ENCODE measurements around the gene KCNQ1. TPM values are rescaled to one million over a fixed set of nuclear protein-coding genes. Genes with fewer than 3 reads are reported as not detected.

The KCNQ1 gene
- total RNA-seq, 1 donor from 2014 or later, result 52.9 TPM

DNA sequence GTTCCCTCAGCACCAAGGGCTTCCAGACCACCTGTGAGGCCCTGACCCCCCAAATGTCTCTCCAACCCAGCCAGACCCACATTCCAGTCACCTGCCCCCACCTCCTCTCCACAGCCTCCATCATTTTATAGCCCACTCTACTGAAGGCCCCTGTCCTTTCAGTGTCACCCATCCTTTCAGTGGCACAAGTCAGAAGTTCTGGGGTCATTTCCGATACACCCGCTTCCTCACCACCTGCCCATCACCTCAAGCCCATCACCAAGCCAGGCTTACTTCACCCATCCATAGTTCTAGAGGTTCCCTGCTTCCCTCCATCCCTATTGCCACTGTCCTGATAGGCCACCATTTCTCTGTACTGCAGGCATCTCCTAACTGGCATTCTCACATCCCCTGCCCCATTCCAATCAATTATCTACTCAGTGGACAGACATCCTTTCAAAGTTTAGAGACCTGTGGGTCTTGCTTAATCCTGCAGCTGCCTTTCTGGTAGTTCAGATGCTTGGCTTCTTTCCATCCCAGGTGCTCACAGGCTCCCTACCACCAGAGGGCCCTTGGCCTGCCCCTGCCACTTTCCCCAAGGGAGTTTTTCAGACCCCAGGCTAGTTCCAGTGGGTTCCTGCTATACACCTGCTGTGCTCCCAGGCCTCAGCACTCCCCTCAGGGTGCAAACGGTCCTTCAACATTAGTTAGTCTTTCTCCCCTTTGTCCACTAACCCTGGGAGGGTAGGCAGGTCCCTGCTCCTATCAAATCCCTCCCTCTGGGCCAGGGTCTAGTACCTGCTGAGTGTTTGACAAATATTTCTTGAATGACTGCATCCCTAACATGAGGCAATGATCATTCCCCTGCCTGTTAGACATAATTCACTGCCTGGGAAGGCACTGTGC lies 247.4 kb downstream of the KCNQ1 start:
- Histone ChIP-seq H3K4me3 (no peak overlapping the region), H3K9me3 (no peaks in the 10 kb centered on the region), H3K36me3 (no peaks in the 10 kb centered on the region), H3K4me1 (peaks cover 34% of the 10 kb centered on the region), H3K27me3 (no peaks in the 10 kb centered on the region), H3K27ac (peak overlapping the region; percentile 30)
- peak; percentile 84 for ATAC-seq
- DNase-seq, result peak; percentile 63
- peak; percentile 30 for TF ChIP-seq CTCF (IDR thresholded peaks at IDR 0.05)
- intact Hi-C loops (cut with DNase I), result no loop called here

DNA sequence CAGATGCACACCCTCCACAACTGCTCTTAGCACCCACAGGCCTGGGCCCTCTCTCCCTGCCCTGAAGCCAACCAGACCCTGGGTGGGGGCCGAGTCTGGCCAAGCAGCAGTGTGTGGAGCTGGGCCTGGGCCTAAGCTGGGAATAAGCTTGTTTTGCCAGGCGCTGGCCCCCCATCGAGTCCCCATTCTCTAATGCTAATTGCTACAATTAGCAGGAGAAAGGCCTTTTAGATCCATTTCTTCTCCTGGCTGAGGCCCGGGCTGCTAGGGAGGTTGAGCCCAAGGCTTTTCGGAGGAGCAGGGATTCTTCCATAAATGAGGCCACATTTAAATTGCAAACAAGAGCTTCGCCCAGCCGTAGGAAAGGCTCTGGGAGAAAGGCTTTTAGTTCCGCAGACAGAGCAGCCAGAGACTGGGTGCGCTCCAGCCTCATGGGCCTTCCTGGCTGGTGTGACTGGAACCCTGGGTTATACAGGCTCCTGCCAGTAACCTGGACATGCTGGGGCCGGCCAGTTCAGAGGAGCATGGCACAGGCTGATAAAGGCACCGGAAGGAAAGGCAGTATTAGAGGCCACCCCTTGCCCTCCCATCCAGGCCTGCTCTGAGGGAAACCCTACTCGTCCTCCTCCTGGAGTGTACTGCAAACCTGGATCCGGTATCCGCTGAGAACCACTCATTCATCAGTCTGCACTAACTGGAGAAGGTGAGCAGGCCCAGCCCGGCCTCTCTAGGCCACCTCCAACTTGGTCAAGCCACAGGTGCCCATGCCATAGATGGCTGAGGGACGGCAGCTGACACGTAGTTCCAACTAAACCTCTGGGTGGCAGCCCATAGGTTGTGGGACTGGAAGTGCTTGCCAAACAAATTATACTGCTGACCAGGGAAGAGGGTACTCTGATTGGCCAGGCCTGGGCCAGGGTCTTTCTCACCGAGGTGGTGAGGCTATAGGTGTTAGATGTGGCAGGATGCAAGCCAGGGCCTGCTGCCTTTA lies 248.8 kb downstream of the KCNQ1 start:
- Histone ChIP-seq H3K9me3 (no peaks in the 10 kb centered on the region), H3K27me3 (no peaks in the 10 kb centered on the region), H3K4me3 (no peak overlapping the region), H3K27ac (peak overlapping the region; percentile 30), H3K4me1 (peaks cover 22% of the 10 kb centered on the region), H3K36me3 (no peaks in the 10 kb centered on the region)
- no peak for TF ChIP-seq CTCF (IDR thresholded peaks at IDR 0.05)
- intact Hi-C loops (cut with DNase I), result no loop called here
- no peak for DNase-seq
- ATAC-seq, result no peak

DNA sequence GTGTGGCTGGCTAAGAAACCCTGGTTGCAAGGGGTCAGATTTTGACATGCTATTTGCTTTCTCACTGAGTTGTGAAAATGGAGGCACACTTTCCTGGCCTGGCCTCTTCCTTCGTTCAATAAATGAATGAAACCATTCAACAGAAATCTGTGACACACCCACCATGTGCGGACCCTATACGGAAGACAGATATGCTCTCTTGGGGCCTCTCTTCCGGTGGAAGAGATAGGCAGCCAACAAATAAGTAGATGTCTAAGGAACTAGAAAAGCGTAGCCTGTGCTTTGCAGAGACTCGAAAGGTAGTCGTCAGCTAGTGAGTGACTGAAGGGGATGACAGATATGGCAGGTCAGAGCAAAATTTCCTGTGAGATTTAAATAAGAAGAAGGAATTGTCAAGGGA lies 249.7 kb downstream of the KCNQ1 start:
- H3K4me3 ChIP-seq, result no peak overlapping the region
- intact Hi-C loops (cut with DNase I), result no loop called here
- no peak for TF ChIP-seq CTCF (IDR thresholded peaks at IDR 0.05)
- H3K27ac ChIP-seq, result no peak overlapping the region
- ATAC-seq, result no peak
- H3K9me3 ChIP-seq, result no peaks in the 10 kb centered on the region
- no peaks in the 10 kb centered on the region for H3K27me3 ChIP-seq
- peaks cover 22% of the 10 kb centered on the region for H3K4me1 ChIP-seq
- DNase-seq, result no peak
- H3K36me3 ChIP-seq, result no peaks in the 10 kb centered on the region

GRCh38 chr11:2694995-2695939 lies 250.5 kb downstream of the KCNQ1 start:
- Histone ChIP-seq H3K27me3 (no peaks in the 10 kb centered on the region), H3K36me3 (no peaks in the 10 kb centered on the region), H3K4me3 (no peak overlapping the region), H3K9me3 (no peaks in the 10 kb centered on the region), H3K4me1 (peaks cover 22% of the 10 kb centered on the region), H3K27ac (no peak overlapping the region)
- ATAC-seq (no peak), DNase-seq (peak; percentile 17)
- no peak for TF ChIP-seq CTCF (IDR thresholded peaks at IDR 0.05)
- intact Hi-C loops (cut with DNase I), result no loop called here

- no peak overlapping the region for H3K4me3 ChIP-seq
- intact Hi-C loops (cut with DNase I), result no loop called here
- no peak overlapping the region for H3K27ac ChIP-seq
- no peaks in the 10 kb centered on the region for H3K36me3 ChIP-seq
- no peak for TF ChIP-seq CTCF (IDR thresholded peaks at IDR 0.05)
- H3K4me1 ChIP-seq, result peaks cover 22% of the 10 kb centered on the region
- ATAC-seq (no peak), DNase-seq (no peak)
- no peaks in the 10 kb centered on the region for H3K9me3 ChIP-seq
- H3K27me3 ChIP-seq, result no peaks in the 10 kb centered on the region
These were observed 251.6 kb downstream of the KCNQ1 start for GRCh38 chr11:2696455-2696854.

All from upper lobe of right lung (tissue), 1 donor.